Effector CD8-positive, alpha-beta T cell (primary cell): Measurements from ENCODE around the gene METTL25B.

Experiments
- DNase-seq: peaks from one replicate; lab custom pipeline; 2025; lab: John Stamatoyannopoulos, UW

The METTL25B gene

GRCh38 chr1:156726549-156727226, 1.6 kb upstream of the METTL25B start:
- DNase-seq: peak; percentile 9

GRCh38 chr1:156727492-156727891, 777 bp upstream of the METTL25B start:
- DNase-seq: no peak

GRCh38 chr1:156728599-156729462, 562 bp downstream of the METTL25B start, which contains the start of gene ISG20L2:
TSS of gene ISG20L2 (minus strand) at chr1:156728766. CDS start at chr1:156727652, 1,114 bp downstream.
- peak; percentile 92 for DNase-seq

GRCh38 chr1:156733989-156734584, 5.8 kb downstream of the METTL25B start:
- DNase-seq: no peak

DNA sequence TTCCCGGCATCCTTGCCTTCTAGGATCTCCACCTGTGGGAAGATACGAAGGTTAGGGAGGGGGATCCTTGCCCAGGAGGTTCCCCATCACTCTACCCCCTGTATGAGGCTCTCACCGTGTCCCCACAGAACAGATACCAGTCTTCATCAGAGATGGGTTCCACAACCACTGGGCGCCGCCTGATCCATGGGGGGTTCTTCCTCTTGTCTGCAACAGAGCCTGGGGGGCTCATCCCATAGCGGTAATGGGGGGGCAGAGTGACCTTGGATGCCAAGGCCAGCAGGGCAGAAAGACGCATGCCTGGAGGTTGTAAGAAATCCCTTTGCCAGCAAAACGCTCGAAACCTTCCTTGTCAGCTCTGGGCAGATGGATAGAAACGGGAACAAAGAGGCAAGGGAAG, 10.1 kb downstream of the METTL25B start:
- no peak for DNase-seq

- no peak for DNase-seq
Observed at GRCh38 chr1:156738916-156739315, 10.6 kb downstream of the METTL25B start.

DNA sequence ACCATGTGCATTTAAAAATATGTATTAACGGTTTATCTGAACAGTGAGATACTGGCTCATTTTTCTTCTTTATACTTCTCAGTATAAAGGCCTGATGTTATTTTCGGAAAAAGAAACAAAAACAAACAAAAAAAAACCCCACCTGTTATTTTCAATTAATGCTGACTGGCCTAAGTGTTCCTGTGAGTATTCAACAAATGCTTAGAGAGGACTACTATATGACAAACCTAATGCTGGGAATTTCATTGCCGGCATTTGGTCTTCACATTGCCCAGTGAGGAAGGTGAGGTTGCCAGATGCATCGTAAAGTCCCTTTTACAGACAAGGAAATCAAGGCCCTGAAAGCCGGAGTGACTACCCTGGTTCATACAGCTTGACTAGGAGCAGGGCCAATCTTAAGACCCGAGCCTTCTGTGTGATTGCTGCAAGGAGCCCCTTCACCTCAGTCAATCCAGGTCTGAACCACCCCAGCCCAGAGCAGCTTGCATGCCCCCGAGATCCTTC, 12.0 kb downstream of the METTL25B start:
- DNase-seq: no peak

DNA sequence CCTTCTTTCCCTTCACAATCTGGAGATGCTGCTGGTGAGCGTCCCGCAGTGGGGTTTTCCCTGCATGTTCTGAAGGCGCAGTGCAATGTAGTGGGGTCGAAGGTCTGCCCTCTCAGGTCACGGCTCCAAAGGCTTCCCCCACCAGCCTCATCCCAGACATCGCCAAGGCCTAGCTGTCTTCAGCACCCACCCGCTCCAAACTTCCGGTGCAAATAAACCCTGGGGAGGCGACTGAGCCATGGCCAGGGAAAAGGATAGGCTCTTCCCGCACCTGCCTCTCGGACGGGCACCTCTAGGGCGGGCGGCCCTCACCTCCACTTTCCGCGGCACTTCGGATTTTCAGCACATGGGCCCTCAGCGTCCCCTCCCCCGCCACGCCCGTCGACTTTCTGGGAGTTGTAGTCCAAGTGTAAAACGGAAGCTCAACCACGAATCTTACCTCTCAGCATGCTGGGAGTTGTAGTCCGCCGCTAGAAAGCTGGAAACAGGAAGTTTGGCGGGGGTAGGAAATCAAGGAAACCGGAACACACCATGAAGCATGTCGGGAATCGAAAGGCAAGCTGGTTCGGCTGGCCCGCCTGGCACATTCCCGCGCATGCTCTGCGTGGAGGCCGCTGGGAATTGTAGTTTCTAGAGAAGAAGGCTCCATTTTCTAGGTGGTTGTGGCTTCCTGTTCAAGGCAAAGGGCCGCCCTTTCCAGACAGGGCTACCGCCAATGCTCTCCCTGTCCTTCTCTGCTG, 12.6 kb downstream of the METTL25B start, which contains the start of gene MRPL24:
MRPL24 (minus strand) TSS at position 348 of the 740 bp plus-strand sequence. CDS start 2,384 bp downstream, outside the sequence.
- DNase-seq: peak; percentile 93

DNA sequence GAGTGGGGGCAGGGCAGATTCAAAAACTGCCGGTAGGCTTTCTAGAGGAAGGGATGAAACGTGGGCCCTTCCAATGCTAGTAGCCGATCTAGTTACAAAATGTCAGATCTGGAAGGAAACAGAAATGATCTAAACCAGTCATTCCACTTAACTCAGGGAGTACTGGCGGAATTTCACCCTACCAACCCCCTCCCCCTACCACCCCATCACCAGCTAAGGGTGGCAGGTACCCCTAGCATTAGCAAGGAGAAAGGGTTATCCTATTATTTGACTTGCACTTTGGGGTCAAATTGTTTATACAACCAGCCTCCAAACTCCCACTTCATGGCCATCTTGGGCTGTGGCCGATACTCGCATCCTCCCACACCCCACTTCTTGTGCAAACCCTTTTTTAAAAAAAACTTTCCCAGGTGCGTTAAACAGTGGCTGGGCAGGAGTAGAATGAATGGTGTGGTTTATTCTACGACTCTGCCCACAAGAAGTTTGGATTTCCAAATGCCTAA, 13.3 kb downstream of the METTL25B start:
- no peak for DNase-seq

DNA sequence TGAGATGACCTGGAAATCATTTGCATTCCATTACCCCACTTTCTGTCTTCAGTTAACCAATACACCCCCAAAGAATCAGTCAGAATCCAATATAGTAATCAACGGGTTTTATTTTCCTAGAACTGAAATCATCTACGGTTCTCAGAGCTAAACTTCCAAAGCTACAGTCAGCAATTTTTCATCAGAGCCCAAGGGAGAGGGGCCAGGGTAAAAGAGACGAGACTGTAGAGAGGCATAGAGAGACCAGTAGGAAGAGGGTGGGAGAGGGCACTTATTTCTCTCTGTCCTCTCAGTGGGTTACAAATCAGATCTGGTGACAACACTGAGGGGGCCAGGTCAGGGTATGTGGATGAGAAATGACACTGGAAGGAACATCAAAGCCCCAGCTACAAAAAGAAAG, 13.7 kb downstream of the METTL25B start:
- DNase-seq: no peak

DNA sequence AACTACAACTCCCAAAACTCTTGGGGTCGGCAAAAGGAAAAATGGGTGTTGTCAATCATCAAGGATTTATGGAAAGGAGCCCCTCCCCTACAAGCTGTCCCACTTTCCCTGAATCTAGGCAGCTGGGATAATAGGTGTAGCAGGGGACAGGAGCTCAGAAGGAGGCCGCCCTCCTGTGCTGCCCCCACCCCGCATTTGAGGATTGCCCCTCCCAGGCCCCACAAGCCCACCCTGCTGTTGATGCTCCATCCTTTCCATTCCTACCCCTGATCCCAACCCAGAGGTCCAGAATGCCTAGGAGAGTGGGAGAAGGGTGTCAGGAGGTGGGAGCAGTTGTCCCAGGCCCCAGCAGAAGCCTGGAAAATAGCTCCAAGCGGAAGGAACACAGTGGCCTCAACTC, 14.5 kb downstream of the METTL25B start:
- DNase-seq: no peak

DNA sequence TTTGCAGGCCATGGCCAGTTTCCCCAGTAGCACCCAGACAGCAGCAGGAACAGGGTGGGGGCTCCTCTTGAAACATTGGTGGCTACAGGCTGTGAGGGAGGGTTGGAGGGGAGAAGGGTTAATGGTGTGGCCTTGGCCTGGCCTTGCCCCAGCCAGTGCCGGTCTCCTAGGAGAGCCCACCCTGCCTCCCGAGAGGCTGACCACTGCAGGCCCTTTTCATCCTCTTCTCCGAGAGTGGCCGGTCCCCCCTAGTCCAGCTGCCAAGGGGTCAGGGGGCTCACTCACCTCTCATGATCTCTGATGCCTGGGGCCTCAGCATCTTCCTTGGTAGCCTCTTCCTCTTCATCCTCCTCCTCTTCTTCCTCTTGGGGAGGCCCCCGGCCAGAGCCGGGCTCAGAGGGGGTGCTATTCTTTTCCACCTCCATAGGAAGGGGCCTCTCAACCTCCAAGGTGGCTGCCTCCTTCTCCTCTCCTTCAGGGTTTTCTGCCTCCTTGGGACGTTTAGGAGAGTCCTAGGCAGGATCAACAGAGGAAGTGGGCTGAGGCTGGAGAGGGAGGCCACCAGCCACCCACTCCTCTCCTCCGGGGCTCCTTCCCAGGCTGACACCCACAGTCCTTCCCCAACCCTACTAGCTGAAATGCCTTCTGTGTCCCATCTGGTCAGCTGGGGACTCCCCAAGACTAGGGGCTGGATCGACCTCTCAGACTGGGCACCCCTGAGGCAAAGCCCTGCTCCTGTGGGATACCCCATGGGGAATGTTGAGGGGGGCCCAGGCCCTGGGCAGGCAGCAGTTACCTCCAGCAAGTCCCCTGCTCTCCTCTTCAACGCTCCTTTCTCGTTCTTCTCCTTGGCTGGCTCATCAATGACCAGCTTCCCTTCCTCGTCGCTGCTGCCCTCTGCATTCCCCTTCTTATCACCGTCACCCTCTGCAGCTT, 15.4 kb downstream of the METTL25B start:
- DNase-seq: no peak

- DNase-seq: no peak
Observed at GRCh38 chr1:156744344-156744743, 16.1 kb downstream of the METTL25B start.

- no peak for DNase-seq
Observed at GRCh38 chr1:156744786-156745419, 16.6 kb downstream of the METTL25B start.

DNA sequence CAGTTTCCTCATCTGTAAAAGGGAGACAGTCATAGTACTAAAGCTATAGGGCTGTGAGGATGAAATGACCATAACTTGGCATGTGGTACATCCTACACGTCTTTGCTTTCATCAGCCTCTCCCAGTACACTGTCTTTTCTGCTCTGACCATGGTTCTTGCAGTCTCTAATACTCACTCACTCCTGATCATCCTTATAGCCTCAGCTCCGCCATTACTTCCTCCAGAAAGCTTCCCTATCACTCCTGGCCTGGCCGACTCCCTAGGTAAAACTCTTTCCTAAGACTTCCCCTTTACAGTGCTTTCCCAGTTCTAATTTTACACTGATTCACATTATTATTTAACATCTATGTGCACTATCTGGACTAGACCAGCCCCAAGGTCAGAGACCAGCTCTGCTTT, 17.6 kb downstream of the METTL25B start:
- no peak for DNase-seq

DNA sequence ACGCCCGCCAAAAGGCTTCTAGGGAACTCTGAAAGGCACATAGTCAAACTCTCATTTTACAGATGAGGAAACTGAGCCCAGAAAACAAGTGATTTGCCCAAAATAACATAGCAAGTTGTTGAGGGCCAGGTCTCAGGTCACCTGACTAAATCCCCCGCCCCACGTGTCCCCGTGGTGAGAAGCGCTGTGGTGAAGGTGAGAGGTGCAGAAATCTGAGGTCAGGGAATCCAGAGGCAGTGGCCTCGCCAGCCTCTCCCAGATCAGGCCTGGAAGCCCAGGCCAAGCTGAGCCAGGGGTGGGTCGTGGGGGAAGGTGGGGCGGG, 18.1 kb downstream of the METTL25B start:
- DNase-seq: no peak

- peak; percentile 54 for DNase-seq
Observed at GRCh38 chr1:156746728-156747631, 18.7 kb downstream of the METTL25B start.

GRCh38 chr1:156747742-156748669, 19.7 kb downstream of the METTL25B start:
- DNase-seq: no peak
